DLD1 (cell line): ENCODE measurements around the gene AHSG.
"Not testable (repeated sequence)": the region's sequence is repeated elsewhere in the genome, so short reads cannot be mapped to it uniquely, and the experiment has no call there.

Source experiments
- in situ Hi-C: cut with HindIII; loops from 2 replicates; pipeline ENCODE4 v1.10.0; 2017; ENCODE audit warnings: low sequenced_read_pairs

Gene AHSG

GRCh38 chr3:186614597-186615483, 2.0 kb downstream of the AHSG start:
- in situ Hi-C loops: no loop called here

GRCh38 chr3:186616299-186616617, 3.4 kb downstream of the AHSG start:
- in situ Hi-C loops: no loop called here

GRCh38 chr3:186617036-186617946, 4.4 kb downstream of the AHSG start:
- in situ Hi-C loops: no loop called here

- in situ Hi-C loops: no loop called here
These were observed 5.6 kb downstream of the AHSG start for GRCh38 chr3:186618318-186618938.

GRCh38 chr3:186619787-186620212, 6.9 kb downstream of the AHSG start:
- in situ Hi-C loops: no loop called here

- in situ Hi-C loops: no loop called here
These were observed 7.6 kb downstream of the AHSG start for GRCh38 chr3:186620213-186621092.

GRCh38 chr3:186621894-186622650, 9.2 kb downstream of the AHSG start:
- in situ Hi-C loops: no loop called here

GRCh38 chr3:186622651-186623310, 9.9 kb downstream of the AHSG start:
- in situ Hi-C loops: no loop called here

GRCh38 chr3:186624598-186624997, 11.7 kb downstream of the AHSG start:
- in situ Hi-C loops: no loop called here

- in situ Hi-C loops: no loop called here
These were observed 12.8 kb downstream of the AHSG start for GRCh38 chr3:186625600-186626042.

- in situ Hi-C loops: no loop called here
These were observed 13.5 kb downstream of the AHSG start for GRCh38 chr3:186626254-186626847.

- in situ Hi-C loops: no loop called here
These were observed 15.1 kb downstream of the AHSG start for GRCh38 chr3:186627852-186628414.

GRCh38 chr3:186628756-186629155, 15.9 kb downstream of the AHSG start:
- in situ Hi-C loops: no loop called here

GRCh38 chr3:186630950-186631641, 18.2 kb downstream of the AHSG start:
- in situ Hi-C loops: no loop called here

GRCh38 chr3:186633481-186633880, 20.6 kb downstream of the AHSG start:
- in situ Hi-C loops: no loop called here

GRCh38 chr3:186634207-186634606, 21.3 kb downstream of the AHSG start:
- in situ Hi-C loops: not testable (repeated sequence)

- in situ Hi-C loops: no loop called here
These were observed 22.7 kb downstream of the AHSG start for GRCh38 chr3:186635532-186635931.

- in situ Hi-C loops: no loop called here
These were observed 23.7 kb downstream of the AHSG start for GRCh38 chr3:186636536-186636935.
